DOHH2 (cell line): ENCODE data around the gene CNTLN.

Experiments used
- CTCF ChIP-seq: fragments of 200-600 bp; sonication (generic); IDR thresholded peaks from one replicate; pipeline ENCODE4 v1.5.1; 2014; ENCODE audit warnings: antibody characterized with exemption, mild to moderate bottlenecking, low read depth, low read length; ENCODE audit not compliant: poor library complexity, severe bottlenecking
- EZH2phosphoT487 ChIP-seq: fragments of 200-600 bp; sonication (generic); IDR thresholded peaks from 2 replicates; pipeline ENCODE4 v1.6.1; 2017; ENCODE audit warnings: borderline replicate concordance, mild to moderate bottlenecking, antibody characterized with exemption, low read length, moderate library complexity, mixed read lengths

DNA sequence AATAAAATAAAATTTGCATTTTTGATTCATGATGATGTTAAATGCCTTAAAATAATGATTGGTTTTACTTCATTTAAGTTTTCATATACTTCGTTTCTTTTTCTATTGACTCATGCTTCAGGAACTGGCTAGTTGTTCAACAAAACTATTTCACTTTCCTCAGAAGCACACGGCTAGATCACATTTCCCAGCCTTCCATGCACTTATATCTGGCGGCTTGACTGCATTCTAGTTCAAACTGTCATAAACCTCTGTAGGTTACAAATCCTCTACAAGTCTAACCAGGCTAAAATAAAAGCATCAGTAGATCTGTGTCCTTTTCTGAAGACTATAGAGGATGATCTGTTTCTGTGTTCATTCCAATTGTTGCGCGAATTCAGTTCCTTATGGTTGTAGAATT lies 46.3 kb upstream of the CNTLN start:
- no peak for TF ChIP-seq CTCF
- TF ChIP-seq EZH2phosphoT487, result no peak
